Measurements from ENCODE around the gene CEACAM6.

- TF ChIP-seq EP300 (IDR thresholded peaks at IDR 0.05; ENCODE audit: borderline replicate concordance in 1 of 2, low read depth in 1 of 2, low read length in 1 of 2) (no peak), MEF2A (IDR thresholded peaks at IDR 0.05; ENCODE audit: borderline replicate concordance, low read depth) (no peak), CTCF (IDR thresholded peaks at IDR 0.05) (no peak), NRF1 (IDR thresholded peaks at IDR 0.05; ENCODE audit: low read depth, low read length) (no peak), EZH2phosphoT487 (IDR thresholded peaks at IDR 0.05; ENCODE audit: borderline replicate concordance, low read depth) (no peak), IRF3 (IDR thresholded peaks at IDR 0.05; ENCODE audit: low read depth, low read length) (no peak), RAD21 (IDR thresholded peaks at IDR 0.05; ENCODE audit: low read length) (no peak), GABPA (IDR thresholded peaks at IDR 0.05; ENCODE audit: low read depth) (no peak), FOXM1 (IDR thresholded peaks at IDR 0.05; ENCODE audit: low read depth) (no peak), YY1 (IDR thresholded peaks at IDR 0.05; ENCODE audit: low read depth) (no peak)
Observed at GRCh38 chr19:41783612-41784011, 28.3 kb downstream of the CEACAM6 start.

Data from SK-N-SH (cell line).